GM19239 (cell line): ENCODE measurements around the gene WFDC8.
"Not testable (repeated sequence)": the region's sequence is repeated elsewhere in the genome, so short reads cannot be mapped to it uniquely, and the experiment has no call there.

Experiments
- DNase-seq: peaks from one replicate; pipeline ENCODE4 v3.0.0; 2011; ENCODE audit warnings: low spot score; ENCODE audit not compliant: insufficient read length
- FAIRE-seq: peaks from 2 replicates; lab custom pipeline; 2011; peaks lifted over from hg19 to GRCh38; lab: Jason Lieb, UNC

Gene WFDC8

GRCh38 chr20:45579184-45579583 is at the start of gene WFDC8:
Gene WFDC8 (minus strand): TSS chr20:45579284. CDS start chr20:45579247, 37 bp downstream.
- no peak for FAIRE-seq
- DNase-seq, result no peak

GRCh38 chr20:45626540-45626939 is 47.5 kb upstream of the WFDC8 start:
- DNase-seq (no peak), FAIRE-seq (no peak)

- FAIRE-seq, result no peak
- DNase-seq, result no peak
Observed at GRCh38 chr20:45621593-45621992, 42.5 kb upstream of the WFDC8 start.

DNA sequence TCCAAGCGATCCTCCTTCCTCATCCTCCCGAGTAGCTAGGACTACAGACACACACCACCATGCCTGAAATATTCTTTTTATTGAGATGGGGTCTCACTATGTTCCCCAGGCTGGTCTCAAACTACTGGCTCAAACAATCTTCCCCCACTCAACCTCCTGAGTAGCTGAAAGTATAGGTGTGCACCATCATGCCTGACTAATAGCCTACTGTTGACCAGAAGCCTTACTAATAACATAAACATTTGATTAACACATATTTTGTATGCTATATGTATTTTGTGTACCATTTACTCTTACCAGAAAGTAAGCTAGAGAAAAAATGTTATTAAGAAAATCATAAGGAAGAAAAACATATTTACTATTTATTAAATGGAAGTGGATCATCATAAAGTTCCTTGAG is 38.5 kb upstream of the WFDC8 start:
- FAIRE-seq, result no peak
- no peak for DNase-seq

- no peak for FAIRE-seq
- DNase-seq, result no peak
Observed at GRCh38 chr20:45612314-45612713, 33.2 kb upstream of the WFDC8 start.

- no peak for DNase-seq
Observed at GRCh38 chr20:45611054-45611453, 32.0 kb upstream of the WFDC8 start.

DNA sequence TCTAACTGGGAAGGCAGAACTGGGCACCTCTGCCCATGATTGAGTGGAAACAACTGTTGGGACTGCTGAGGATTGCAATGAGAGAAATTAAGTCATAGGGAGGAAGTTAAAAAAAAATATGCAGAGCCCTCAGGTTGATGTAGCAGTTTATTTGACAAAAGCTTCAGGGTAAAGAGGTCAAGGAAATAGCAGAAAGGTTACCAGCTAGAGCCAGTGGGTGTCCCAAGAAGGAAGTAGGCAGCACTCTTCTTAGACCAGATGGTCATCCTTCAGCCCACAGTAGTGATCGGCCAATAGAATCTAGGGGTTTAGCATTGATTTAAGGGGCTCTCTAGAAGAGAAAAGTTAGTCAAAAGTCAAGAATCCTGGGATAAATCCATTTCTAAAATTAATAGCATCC is 28.7 kb upstream of the WFDC8 start:
- no peak for FAIRE-seq
- DNase-seq, result no peak

More at GRCh38 chr20:45611054-45611453, 32.0 kb upstream of the WFDC8 start:
- FAIRE-seq, result no peak

- no peak for FAIRE-seq
- DNase-seq, result no peak
Observed at GRCh38 chr20:45595235-45595634, 16.2 kb upstream of the WFDC8 start.

DNA sequence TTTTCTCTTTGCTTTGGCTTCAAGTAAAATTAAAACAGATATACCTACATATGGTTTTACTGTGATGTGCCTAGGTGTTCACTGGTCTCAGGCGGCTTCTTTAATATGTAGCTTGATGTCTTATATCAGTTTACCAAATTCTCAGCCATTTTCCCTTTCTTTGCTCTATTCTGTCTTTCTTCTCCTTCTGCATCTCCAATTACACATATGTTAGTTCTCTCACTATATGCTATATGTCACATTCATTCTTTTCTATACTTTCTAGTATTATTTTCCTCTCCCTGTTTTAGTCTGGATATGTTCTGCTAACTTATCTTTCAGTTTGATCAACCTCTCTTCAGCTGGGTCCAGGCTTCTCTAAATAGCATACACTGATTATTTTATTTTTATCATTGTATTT is 14.4 kb upstream of the WFDC8 start:
- DNase-seq (no peak), FAIRE-seq (no peak)

GRCh38 chr20:45592574-45593189 is 13.6 kb upstream of the WFDC8 start:
- DNase-seq (peak; percentile 9), FAIRE-seq (peak; percentile 82)

DNA sequence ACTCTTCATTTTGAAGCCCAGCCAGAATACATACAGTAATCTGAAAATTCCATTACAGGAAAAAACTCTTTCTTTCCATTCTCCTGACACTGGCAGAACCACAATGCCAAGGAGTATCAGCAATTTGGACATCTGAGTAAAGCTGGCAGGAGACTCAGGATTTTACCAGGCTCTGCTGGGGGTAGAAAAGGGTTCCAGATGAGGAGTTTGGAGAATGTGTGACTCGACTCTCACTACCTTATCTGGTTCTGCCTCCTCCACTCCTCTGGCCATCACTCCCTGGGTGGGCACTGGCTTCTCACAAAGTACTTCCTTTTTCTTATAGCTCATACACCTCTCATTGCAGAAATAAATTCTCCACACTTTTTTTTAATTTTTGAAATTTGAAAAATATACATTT is 10.6 kb upstream of the WFDC8 start:
- FAIRE-seq, result no peak

DNA sequence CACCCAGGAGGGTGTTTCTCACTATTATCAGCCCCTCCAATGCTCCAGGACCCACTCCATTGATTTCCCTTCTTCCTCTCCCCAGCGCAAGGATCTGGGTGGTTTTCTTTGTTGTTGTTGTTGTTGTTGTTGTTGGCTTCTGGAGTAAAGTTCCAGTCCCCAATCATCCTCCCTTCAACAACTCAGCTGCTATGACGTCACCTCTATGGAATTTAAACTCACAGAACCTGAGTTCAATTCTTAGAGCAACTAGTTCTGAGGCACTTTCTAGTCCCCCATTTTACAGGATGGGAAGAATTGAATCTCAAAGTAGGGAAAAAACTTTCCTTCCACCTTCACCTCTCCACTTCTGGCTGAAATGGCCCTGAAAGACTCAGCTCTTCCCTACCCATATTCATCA is 9.7 kb upstream of the WFDC8 start:
- no peak for FAIRE-seq
- no peak for DNase-seq

More for the DNA sequence above, 10.6 kb upstream of the WFDC8 start:
- DNase-seq, result no peak

DNA sequence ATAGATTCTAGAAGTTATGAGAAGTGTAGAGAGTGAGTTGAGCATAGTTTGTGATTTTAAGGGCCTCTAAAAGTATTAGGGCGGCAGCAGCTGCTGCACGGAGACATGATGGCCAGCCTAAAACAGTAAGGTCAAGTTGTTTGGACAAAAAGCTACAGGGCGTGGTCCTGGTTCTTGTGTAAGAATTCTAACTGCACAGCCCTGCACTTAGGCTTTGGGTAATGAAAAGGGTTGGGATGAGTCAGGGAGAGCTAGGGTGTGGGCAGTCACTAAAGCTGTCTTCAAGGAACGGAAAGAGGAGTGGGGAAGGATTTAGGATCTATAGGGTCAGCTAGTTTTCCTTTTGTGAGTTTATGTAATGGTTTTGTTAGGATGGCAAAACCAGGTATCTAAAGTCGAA is 6.9 kb upstream of the WFDC8 start:
- DNase-seq, FAIRE-seq: not testable (repeated sequence)

- FAIRE-seq, DNase-seq: not testable (repeated sequence)
Observed at GRCh38 chr20:45584294-45584693, 5.2 kb upstream of the WFDC8 start.

DNA sequence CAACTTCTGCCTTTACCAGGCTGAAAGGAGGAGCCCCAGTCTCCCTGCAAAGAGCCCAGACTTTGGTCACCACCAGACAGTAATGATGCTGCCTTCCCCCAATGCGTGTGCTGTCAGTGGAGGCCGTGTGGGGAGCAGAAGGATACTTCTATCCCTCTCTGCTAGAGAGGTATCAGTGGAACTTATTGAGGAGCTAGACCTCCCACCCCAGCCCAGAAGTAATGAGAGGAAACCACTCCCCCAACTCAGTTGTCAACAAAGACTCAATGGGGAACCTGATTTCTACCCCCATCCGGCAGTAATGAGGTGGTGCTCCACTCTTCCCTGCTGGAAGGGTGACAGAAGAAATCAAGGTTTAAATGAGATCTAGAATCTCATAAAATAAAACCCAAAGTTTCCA is 4.4 kb upstream of the WFDC8 start:
- DNase-seq (no peak), FAIRE-seq (no peak)

GRCh38 chr20:45581702-45582101 is 2.6 kb upstream of the WFDC8 start:
- no peak for DNase-seq
- FAIRE-seq, result no peak

DNA sequence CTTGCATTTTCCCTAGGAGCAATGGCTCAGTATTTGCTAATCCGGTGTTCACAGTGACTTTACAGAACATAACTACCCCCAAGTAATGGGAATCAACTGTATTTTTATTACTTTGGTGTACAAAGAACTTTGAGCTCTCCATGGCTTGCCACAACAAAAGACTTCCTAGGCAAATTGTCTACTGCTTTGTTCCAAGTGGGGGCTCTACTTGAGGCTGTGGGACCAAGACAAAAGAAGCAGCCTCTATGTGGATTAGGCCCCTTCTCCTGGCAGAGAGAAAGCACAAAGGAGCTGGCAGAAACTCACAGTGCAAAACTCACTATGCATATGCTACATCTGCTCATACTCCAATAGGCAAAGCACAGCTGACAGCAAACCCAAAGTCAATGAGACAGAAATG is 853 bp downstream of the WFDC8 start:
- no peak for DNase-seq
- FAIRE-seq, result no peak

- FAIRE-seq (no peak), DNase-seq (no peak)
Observed at GRCh38 chr20:45576995-45577394, 2.1 kb downstream of the WFDC8 start.

GRCh38 chr20:45575931-45576330 is 3.2 kb downstream of the WFDC8 start:
- no peak for DNase-seq
- no peak for FAIRE-seq

DNA sequence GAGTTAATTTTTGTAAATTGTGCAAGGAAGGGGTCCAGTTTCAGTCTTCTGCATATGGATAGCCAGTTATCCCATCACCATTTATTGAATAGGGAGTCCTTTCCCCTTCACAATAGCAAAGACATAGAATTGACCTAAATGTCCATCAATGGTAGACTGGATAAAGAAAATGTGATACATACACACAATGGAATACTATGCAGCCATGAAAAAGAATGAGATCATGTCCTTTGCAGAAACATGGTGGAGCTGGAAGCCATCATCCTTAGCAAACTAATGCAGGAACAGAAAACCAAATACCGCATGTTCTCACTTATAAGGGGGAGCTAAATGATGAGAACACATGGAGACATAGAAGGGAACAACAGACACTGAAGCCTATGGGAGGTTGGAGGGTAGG is 9.4 kb downstream of the WFDC8 start:
- not testable (repeated sequence) for DNase-seq, FAIRE-seq

DNA sequence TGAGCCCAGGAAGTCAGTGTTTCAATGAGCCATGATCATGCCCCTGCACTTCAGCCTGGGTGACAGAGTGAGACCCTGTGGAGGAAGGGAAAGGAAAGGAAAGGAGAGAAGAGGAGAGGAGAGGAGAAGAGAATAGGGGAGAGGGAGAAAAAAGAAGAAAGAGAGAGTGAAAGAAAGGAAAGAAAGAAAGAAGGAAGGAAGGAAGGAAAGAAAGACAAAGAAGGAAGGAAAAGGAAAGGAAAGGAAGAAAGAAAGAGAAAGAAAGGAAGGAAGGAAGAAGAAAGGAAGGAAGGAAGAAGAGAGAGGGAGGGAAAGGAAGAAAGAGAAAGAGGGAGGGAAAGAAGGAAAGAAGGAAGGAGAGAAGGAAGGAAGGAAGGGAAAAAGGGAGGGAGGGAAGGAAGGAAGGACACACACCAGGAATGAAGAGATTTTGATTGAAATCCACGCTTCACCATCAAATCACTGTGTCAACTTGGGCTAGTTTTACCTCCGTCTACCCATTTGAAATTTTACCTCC is 14.3 kb downstream of the WFDC8 start:
- no peak for FAIRE-seq

GRCh38 chr20:45555198-45555597 is 23.9 kb downstream of the WFDC8 start:
- DNase-seq (no peak), FAIRE-seq (no peak)

More for the DNA sequence above, 14.3 kb downstream of the WFDC8 start:
- no peak for DNase-seq
